ENCODE measurements around the gene DGKH.
A peak's percentile ranks its signal among the peaks of the same experiment; 100 is the strongest.

Gene DGKH

GRCh38 chr13:42266473-42266872, 218.0 kb downstream of the DGKH start:
- H3K9me3 ChIP-seq (ENCODE audit: insufficient read depth, low read depth, low read length) = peaks cover 19% of the 10 kb centered on the region
- H3K4me3 ChIP-seq (ENCODE audit: low read length) = no peak overlapping the region
- WGBS = 81% methylated on average over 2 of the region's 3 CpGs
- peaks cover 2% of the 10 kb centered on the region; the same call in 1 of the 2 replicates for H3K4me1 ChIP-seq (ENCODE audit: insufficient read depth, low read length)
- no peak overlapping the region for H3K27ac ChIP-seq (ENCODE audit: low read depth, low read length)
- H3K9ac ChIP-seq (ENCODE audit: low read depth, low read length) = no peak overlapping the region
- no peaks in the 10 kb centered on the region for H3K36me3 ChIP-seq (ENCODE audit: insufficient read depth, low read length)
- no peaks in the 10 kb centered on the region for H3K27me3 ChIP-seq (ENCODE audit: insufficient read depth, low read length)

- WGBS = 98% methylated on average over 6 of the region's 6 CpGs
- Histone ChIP-seq H3K9me3 (ENCODE audit: insufficient read depth, low read depth, low read length) (peaks cover 16% of the 10 kb centered on the region), H3K27ac (ENCODE audit: low read depth, low read length) (no peak overlapping the region), H3K4me1 (ENCODE audit: insufficient read depth, low read length) (peaks cover 8% of the 10 kb centered on the region; the same call in 1 of the 2 replicates), H3K4me3 (ENCODE audit: low read length) (peak overlapping the region; percentile 78), H3K27me3 (ENCODE audit: insufficient read depth, low read length) (no peaks in the 10 kb centered on the region), H3K9ac (ENCODE audit: low read depth, low read length) (no peak overlapping the region), H3K36me3 (ENCODE audit: insufficient read depth, low read length) (no peaks in the 10 kb centered on the region)
Measured at GRCh38 chr13:42270160-42270856, 221.9 kb downstream of the DGKH start.

- Histone ChIP-seq H3K4me1 (ENCODE audit: insufficient read depth, low read length) (peaks cover 8% of the 10 kb centered on the region; the same call in 1 of the 2 replicates), H3K27me3 (ENCODE audit: insufficient read depth, low read length) (no peaks in the 10 kb centered on the region), H3K27ac (ENCODE audit: low read depth, low read length) (no peak overlapping the region), H3K36me3 (ENCODE audit: insufficient read depth, low read length) (no peaks in the 10 kb centered on the region), H3K9me3 (ENCODE audit: insufficient read depth, low read depth, low read length) (peaks cover 16% of the 10 kb centered on the region), H3K9ac (ENCODE audit: low read depth, low read length) (0 out of 2 replicates have a peak overlapping the region, but pooled peaks have one; percentile 69), H3K4me3 (ENCODE audit: low read length) (peak overlapping the region; percentile 78)
- 84% methylated on average over 6 of the region's 6 CpGs for WGBS
Measured at GRCh38 chr13:42270857-42271215, 222.4 kb downstream of the DGKH start.

GRCh38 chr13:42271337-42272114, 223.1 kb downstream of the DGKH start:
- peak overlapping the region; percentile 78 for H3K4me3 ChIP-seq (ENCODE audit: low read length)
- no peaks in the 10 kb centered on the region for H3K27me3 ChIP-seq (ENCODE audit: insufficient read depth, low read length)
- peak overlapping the region; percentile 84 for H3K27ac ChIP-seq (ENCODE audit: low read depth, low read length)
- peaks cover 9% of the 10 kb centered on the region for H3K4me1 ChIP-seq (ENCODE audit: insufficient read depth, low read length)
- 2% methylated on average over 44 of the region's 57 CpGs for WGBS
- H3K9me3 ChIP-seq (ENCODE audit: insufficient read depth, low read depth, low read length) = peaks cover 16% of the 10 kb centered on the region
- H3K36me3 ChIP-seq (ENCODE audit: insufficient read depth, low read length) = no peaks in the 10 kb centered on the region
- H3K9ac ChIP-seq (ENCODE audit: low read depth, low read length) = peak overlapping the region; percentile 69

GRCh38 chr13:42272115-42272803, 223.8 kb downstream of the DGKH start, which contains the start of gene AKAP11:
TSS of gene AKAP11 (plus strand) at chr13:42272152. CDS start at chr13:42286349, 14,197 bp downstream.
- Histone ChIP-seq H3K36me3 (ENCODE audit: insufficient read depth, low read length) (no peaks in the 10 kb centered on the region), H3K9me3 (ENCODE audit: insufficient read depth, low read depth, low read length) (peaks cover 16% of the 10 kb centered on the region), H3K4me3 (ENCODE audit: low read length) (peak within 1 kb of the TSS; percentile 78), H3K4me1 (ENCODE audit: insufficient read depth, low read length) (peaks cover 17% of the 10 kb centered on the region), H3K9ac (ENCODE audit: low read depth, low read length) (peak within 1 kb of the TSS; percentile 77), H3K27ac (ENCODE audit: low read depth, low read length) (peak within 1 kb of the TSS; percentile 84), H3K27me3 (ENCODE audit: insufficient read depth, low read length) (no peaks in the 10 kb centered on the region)
- WGBS = under 1% methylated on average over 59 of the region's 59 CpGs

- Histone ChIP-seq H3K4me3 (ENCODE audit: low read length) (peak overlapping the region; percentile 78), H3K27me3 (ENCODE audit: insufficient read depth, low read length) (no peaks in the 10 kb centered on the region), H3K27ac (ENCODE audit: low read depth, low read length) (no peak overlapping the region), H3K4me1 (ENCODE audit: insufficient read depth, low read length) (peaks cover 21% of the 10 kb centered on the region), H3K36me3 (ENCODE audit: insufficient read depth, low read length) (no peaks in the 10 kb centered on the region), H3K9ac (ENCODE audit: low read depth, low read length) (peak overlapping the region; percentile 77), H3K9me3 (ENCODE audit: insufficient read depth, low read depth, low read length) (peaks cover 16% of the 10 kb centered on the region)
- WGBS = 34% methylated on average over 3 of the region's 4 CpGs
Measured at GRCh38 chr13:42272804-42273175, 224.3 kb downstream of the DGKH start.

GRCh38 chr13:42274386-42275097, 226.1 kb downstream of the DGKH start:
- Histone ChIP-seq H3K4me1 (ENCODE audit: insufficient read depth, low read length) (peaks cover 21% of the 10 kb centered on the region), H3K9ac (ENCODE audit: low read depth, low read length) (no peak overlapping the region)

GRCh38 chr13:42275098-42275471, 226.6 kb downstream of the DGKH start:
- H3K27me3 ChIP-seq (ENCODE audit: insufficient read depth, low read length) = no peaks in the 10 kb centered on the region
- no peaks in the 10 kb centered on the region for H3K36me3 ChIP-seq (ENCODE audit: insufficient read depth, low read length)
- WGBS = 93% methylated on average over 2 of the region's 2 CpGs
- no peak overlapping the region for H3K9ac ChIP-seq (ENCODE audit: low read depth, low read length)
- no peak overlapping the region for H3K27ac ChIP-seq (ENCODE audit: low read depth, low read length)
- peaks cover 9% of the 10 kb centered on the region for H3K9me3 ChIP-seq (ENCODE audit: insufficient read depth, low read depth, low read length)
- no peak overlapping the region for H3K4me3 ChIP-seq (ENCODE audit: low read length)
- H3K4me1 ChIP-seq (ENCODE audit: insufficient read depth, low read length) = peaks cover 21% of the 10 kb centered on the region

More at GRCh38 chr13:42274386-42275097, 226.1 kb downstream of the DGKH start:
- WGBS = 95% methylated on average over 9 of the region's 10 CpGs
- no peak overlapping the region for H3K4me3 ChIP-seq (ENCODE audit: low read length)
- H3K27ac ChIP-seq (ENCODE audit: low read depth, low read length) = no peak overlapping the region
- H3K27me3 ChIP-seq (ENCODE audit: insufficient read depth, low read length) = no peaks in the 10 kb centered on the region
- no peaks in the 10 kb centered on the region for H3K36me3 ChIP-seq (ENCODE audit: insufficient read depth, low read length)
- peaks cover 14% of the 10 kb centered on the region for H3K9me3 ChIP-seq (ENCODE audit: insufficient read depth, low read depth, low read length)

GRCh38 chr13:42275506-42275905, 227.1 kb downstream of the DGKH start:
- Histone ChIP-seq H3K4me3 (ENCODE audit: low read length) (no peak overlapping the region), H3K36me3 (ENCODE audit: insufficient read depth, low read length) (no peaks in the 10 kb centered on the region), H3K9me3 (ENCODE audit: insufficient read depth, low read depth, low read length) (peaks cover 5% of the 10 kb centered on the region), H3K4me1 (ENCODE audit: insufficient read depth, low read length) (peaks cover 25% of the 10 kb centered on the region), H3K9ac (ENCODE audit: low read depth, low read length) (no peak overlapping the region), H3K27me3 (ENCODE audit: insufficient read depth, low read length) (no peaks in the 10 kb centered on the region), H3K27ac (ENCODE audit: low read depth, low read length) (no peak overlapping the region)
- WGBS = 95% methylated on average over 4 of the region's 4 CpGs

GRCh38 chr13:42276683-42277082, 228.2 kb downstream of the DGKH start:
- Histone ChIP-seq H3K4me3 (ENCODE audit: low read length) (no peak overlapping the region), H3K27ac (ENCODE audit: low read depth, low read length) (no peak overlapping the region), H3K9ac (ENCODE audit: low read depth, low read length) (no peak overlapping the region), H3K36me3 (ENCODE audit: insufficient read depth, low read length) (no peaks in the 10 kb centered on the region), H3K9me3 (ENCODE audit: insufficient read depth, low read depth, low read length) (no peaks in the 10 kb centered on the region), H3K27me3 (ENCODE audit: insufficient read depth, low read length) (no peaks in the 10 kb centered on the region), H3K4me1 (ENCODE audit: insufficient read depth, low read length) (peaks cover 28% of the 10 kb centered on the region)
- 90% methylated on average over 3 of the region's 3 CpGs for WGBS
